ENCODE data around the gene HYAL4.
"Not testable (repeated sequence)": the region's sequence is repeated elsewhere in the genome, so short reads cannot be mapped to it uniquely, and the experiment has no call there.

HYAL4 gene

DNA sequence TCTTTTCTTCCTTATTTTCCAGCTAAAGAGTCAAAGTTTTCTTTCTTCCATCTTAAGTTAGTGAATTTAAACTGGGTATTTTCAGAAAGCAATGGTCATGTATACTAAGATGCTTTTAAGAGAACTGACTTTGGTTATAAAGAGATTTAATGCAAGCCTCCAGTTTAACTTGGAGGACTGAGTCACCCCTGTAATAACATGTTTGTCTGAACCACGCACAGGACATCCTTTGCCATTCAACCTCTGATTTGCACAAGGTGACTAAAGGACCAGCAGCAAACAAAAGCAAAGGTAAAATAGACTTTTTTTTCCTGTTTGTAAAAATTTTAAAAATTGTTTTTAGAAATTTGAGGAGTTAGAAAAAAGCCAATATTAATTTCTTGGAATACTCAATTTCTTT, 2.9 kb downstream of the HYAL4 start:
- TF ChIP-seq, protein P1, sequence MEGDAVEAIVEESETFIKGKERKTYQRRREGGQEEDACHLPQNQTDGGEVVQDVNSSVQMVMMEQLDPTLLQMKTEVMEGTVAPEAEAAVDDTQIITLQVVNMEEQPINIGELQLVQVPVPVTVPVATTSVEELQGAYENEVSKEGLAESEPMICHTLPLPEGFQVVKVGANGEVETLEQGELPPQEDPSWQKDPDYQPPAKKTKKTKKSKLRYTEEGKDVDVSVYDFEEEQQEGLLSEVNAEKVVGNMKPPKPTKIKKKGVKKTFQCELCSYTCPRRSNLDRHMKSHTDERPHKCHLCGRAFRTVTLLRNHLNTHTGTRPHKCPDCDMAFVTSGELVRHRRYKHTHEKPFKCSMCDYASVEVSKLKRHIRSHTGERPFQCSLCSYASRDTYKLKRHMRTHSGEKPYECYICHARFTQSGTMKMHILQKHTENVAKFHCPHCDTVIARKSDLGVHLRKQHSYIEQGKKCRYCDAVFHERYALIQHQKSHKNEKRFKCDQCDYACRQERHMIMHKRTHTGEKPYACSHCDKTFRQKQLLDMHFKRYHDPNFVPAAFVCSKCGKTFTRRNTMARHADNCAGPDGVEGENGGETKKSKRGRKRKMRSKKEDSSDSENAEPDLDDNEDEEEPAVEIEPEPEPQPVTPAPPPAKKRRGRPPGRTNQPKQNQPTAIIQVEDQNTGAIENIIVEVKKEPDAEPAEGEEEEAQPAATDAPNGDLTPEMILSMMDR (IDR thresholded peaks at IDR 0.05; ENCODE audit: insufficient read depth, missing control alignments): no peak
- no peak for DNase-seq (ENCODE audit: insufficient read length, low spot score)
- no peak for FAIRE-seq

DNA sequence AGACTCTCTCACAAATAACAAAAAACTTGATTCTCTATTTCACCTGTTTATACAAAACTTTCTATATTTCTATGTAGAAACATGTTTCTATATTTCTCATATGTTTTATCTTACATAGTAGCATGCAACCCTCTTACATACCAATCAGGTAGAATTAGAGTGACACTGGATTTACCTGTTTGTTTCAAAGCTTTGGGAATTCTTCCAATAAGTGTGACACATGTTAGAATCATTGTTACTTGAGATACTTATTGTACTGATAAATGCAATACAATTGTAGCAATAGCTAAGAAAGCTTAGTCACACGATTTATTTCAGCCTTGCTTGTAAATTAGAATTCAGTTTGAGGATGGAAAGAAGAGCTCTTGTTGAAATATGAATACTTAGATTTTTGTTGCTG, 4.9 kb downstream of the HYAL4 start:
- no peak for DNase-seq (ENCODE audit: insufficient read length, low spot score)
- no peak for FAIRE-seq
- TF ChIP-seq, protein P1 (IDR thresholded peaks at IDR 0.05; ENCODE audit: insufficient read depth, missing control alignments): no peak

DNA sequence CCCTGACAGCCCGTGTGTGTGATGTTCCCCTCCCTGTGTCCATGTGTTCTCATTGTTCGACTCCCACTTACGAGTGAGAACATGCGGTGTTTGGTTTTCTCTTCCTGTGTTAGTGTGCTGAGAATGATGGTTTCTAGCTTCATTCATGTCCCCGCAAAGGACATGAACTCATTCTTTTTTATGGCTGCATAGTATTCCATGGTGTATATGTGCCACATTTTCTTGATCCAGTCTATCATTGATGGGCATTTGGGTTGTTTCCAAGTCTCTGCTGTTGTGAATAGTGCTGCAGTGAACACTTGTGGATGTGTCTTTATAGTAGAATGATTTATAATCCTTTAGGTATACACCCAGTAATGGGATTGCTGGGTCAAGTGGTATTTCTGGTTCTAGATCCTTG, 6.4 kb downstream of the HYAL4 start:
- not testable (repeated sequence) for DNase-seq (ENCODE audit: insufficient read length, low spot score); FAIRE-seq

DNA sequence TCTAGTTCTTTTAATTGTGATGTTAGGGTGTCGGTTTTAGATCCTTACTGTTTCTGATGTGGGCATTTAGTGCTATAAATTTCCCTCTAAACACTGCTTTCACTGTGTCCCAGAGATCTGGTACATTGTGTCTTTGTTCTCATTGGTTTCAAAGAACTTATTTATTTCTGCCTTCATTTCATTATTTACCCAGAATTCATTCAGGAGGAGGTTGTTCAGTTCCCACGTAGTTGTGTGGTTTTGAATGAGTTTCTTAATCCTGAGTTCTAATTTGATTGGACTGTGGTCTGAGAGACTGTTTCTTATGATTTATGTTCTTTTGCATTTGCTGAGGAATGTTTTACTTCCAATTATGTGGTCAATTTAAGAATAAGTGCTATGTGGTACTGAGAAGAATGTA, 9.3 kb downstream of the HYAL4 start:
- not testable (repeated sequence) for FAIRE-seq; DNase-seq (ENCODE audit: insufficient read length, low spot score)

DNA sequence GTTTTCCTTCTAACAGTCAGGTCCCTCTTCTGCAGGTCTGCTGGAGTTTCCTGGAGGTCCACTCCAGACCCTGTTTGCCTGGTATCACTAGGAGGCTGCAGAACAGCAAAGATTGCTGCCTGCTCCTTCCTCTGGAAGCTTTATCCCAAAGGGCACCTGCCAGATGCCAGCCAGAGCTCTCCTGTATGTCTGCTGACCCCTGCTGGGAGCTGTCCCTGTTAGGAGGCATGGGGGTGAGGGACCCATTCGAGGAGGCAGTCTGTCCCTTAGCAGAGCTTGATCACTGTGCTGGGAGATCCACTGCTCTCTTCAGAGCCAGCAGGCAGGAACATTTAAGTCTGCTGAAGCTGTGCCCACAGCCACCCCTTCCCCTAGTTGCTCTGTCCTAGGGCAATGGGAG, 11.5 kb downstream of the HYAL4 start:
- DNase-seq (ENCODE audit: insufficient read length, low spot score); FAIRE-seq: not testable (repeated sequence)

DNA sequence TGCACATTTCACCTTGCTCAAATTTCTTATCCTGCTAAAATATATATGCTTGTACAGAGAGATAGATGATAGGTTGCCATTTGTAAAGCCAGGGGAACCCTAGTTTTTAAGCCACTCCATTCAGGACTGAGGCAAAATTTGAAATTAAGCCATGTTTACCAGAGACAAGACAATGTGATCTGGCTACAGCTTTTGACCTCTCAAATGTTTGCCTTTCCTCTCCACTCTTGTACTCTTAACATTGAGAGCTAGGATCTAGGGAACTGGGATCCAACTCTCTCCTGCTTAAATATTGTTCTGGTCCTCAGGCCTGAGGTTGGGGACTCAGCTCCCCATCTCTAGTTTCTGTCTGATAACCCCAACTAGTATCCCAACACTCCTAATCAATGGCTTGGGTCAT, 15.9 kb downstream of the HYAL4 start:
- TF ChIP-seq, protein P1 (IDR thresholded peaks at IDR 0.05; ENCODE audit: insufficient read depth, missing control alignments): no peak
- FAIRE-seq (no peak), DNase-seq (ENCODE audit: insufficient read length, low spot score) (no peak)

DNA sequence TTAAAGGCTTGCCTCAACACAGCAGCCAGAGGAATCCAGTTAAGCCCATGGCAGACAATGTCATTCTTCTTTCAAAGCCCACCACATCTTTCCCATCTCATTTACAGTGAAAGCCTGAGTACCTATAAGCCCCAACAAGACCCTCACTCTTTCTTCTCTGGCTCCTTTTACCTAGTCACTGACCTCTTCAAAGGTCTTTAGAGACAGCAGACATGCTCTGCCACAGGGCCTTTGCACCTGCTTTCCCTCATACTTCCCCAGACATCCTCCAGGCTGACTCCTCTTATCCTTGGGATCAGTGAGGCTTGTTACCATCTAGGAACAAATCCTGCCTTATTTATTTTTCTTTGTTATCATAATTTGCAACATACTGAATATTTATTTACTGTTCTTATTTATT, 17.8 kb downstream of the HYAL4 start:
- FAIRE-seq: no peak
- TF ChIP-seq, protein P1 (IDR thresholded peaks at IDR 0.05; ENCODE audit: insufficient read depth, missing control alignments): no peak
- DNase-seq (ENCODE audit: insufficient read length, low spot score): no peak

DNA sequence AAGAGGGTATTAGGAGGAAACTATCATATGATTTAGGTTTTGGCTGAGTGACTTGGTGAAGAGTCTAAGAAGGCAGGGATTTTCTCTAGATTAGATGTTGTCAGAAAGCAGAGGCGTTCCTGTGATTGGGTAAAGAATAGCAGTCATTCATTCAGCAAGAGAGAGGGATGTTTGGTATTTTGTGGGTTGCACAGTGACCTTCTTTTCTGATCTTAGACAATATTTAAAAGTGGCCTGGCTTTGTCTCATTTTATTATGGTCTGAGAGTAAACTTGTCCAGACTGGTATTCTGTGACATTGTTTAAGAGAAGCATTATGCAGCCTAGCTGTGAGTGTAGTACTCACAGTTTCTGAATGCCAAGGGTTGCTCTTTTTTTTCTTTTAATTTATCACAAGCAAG, 18.5 kb downstream of the HYAL4 start:
- TF ChIP-seq, protein P1 (IDR thresholded peaks at IDR 0.05; ENCODE audit: insufficient read depth, missing control alignments): no peak
- FAIRE-seq (no peak), DNase-seq (ENCODE audit: insufficient read length, low spot score) (no peak)

DNA sequence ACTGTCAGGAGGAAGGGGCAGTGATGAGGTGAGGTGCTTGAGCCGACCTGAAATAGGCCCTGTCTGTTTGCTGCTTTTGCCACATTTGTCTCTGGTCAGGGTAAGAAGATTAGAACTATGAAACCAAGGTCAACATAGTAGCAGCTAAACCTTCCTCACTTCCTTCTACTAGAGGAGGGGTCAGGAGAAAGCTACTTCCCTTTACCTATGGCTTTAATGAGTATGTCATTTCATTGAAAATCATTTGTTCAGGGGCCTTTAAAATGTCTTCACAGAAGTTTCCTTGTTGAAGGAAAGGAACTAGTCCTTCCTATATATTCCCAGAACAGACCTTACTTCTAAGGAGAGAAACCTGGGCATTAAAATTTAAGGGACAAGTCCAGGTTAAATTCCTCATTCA, 19.0 kb downstream of the HYAL4 start:
- no peak for DNase-seq (ENCODE audit: insufficient read length, low spot score)
- no peak for FAIRE-seq

More for the DNA sequence above, 19.0 kb downstream of the HYAL4 start:
- TF ChIP-seq, protein P1 (IDR thresholded peaks at IDR 0.05; ENCODE audit: insufficient read depth, missing control alignments): no peak
